HepG2 (cell line): ENCODE results near the gene TSHZ2.

Experiments used
- ATF3 ChIP-seq: sonication (generic); formaldehyde crosslinking; IDR thresholded peaks from 2 replicates; pipeline ENCODE4 v1.4.0; 2020; ENCODE audit warnings: missing genetic modification reagents
- CTCF ChIP-seq: sonication (generic); formaldehyde crosslinking; IDR thresholded peaks from 2 replicates; pipeline ENCODE4 v1.5.0; 2020; ENCODE audit warnings: mild to moderate bottlenecking, missing genetic modification reagents, moderate library complexity
- POLR2AphosphoS5 ChIP-seq: IDR thresholded peaks from 2 replicates; pipeline ENCODE4 v1.6.1; 2012; ENCODE audit warnings: low read depth, low read length
- TSC22D2 ChIP-seq: sonication (generic); formaldehyde crosslinking; IDR thresholded peaks from 2 replicates; pipeline ENCODE4 v1.5.1; 2020; ENCODE audit warnings: missing genetic modification reagents, mild to moderate bottlenecking, borderline replicate concordance

- TF ChIP-seq TSC22D2 (no peak), POLR2AphosphoS5 (no peak), CTCF (CRISPR knock-in tag) (no peak), ATF3 (CRISPR knock-in tag) (no peak)
Measured at GRCh38 chr20:53238121-53238660, 266.0 kb downstream of the TSHZ2 start.
